Neural progenitor cell (in vitro differentiated cells): Measurements from ENCODE around the gene GOLGB1.

Source experiments
- CTCF ChIP-seq: fragments of 200-600 bp; sonication (generic); IDR thresholded peaks from 2 replicates; pipeline ENCODE4 v1.5.1; 2017; ENCODE audit warnings: antibody characterized with exemption, mild to moderate bottlenecking
- EZH2 ChIP-seq: fragments of 200-600 bp; sonication (generic); IDR thresholded peaks from 2 replicates; pipeline ENCODE4 v1.6.1; 2017; ENCODE audit warnings: antibody characterized with exemption, mild to moderate bottlenecking, moderate library complexity
- EZH2phosphoT487 ChIP-seq: fragments of 200-600 bp; sonication (generic); IDR thresholded peaks from 2 replicates; pipeline ENCODE4 v1.6.1; 2017; ENCODE audit warnings: antibody characterized with exemption

GRCh38 chr3:121692010-121692699 is 57.4 kb downstream of the GOLGB1 start:
- TF ChIP-seq EZH2phosphoT487: no peak
- TF ChIP-seq CTCF: no peak
- no peak for TF ChIP-seq EZH2
